ENCODE data around the gene IGFL1. TPM values are rescaled to one million over a fixed set of nuclear protein-coding genes. Genes with fewer than 3 reads are reported as not detected.
"Not testable (repeated sequence)": the region's sequence is repeated elsewhere in the genome, so short reads cannot be mapped to it uniquely, and the experiment has no call there.

The IGFL1 gene
- total RNA-seq, 1 experiment from 2014 or later, result not detected

DNA sequence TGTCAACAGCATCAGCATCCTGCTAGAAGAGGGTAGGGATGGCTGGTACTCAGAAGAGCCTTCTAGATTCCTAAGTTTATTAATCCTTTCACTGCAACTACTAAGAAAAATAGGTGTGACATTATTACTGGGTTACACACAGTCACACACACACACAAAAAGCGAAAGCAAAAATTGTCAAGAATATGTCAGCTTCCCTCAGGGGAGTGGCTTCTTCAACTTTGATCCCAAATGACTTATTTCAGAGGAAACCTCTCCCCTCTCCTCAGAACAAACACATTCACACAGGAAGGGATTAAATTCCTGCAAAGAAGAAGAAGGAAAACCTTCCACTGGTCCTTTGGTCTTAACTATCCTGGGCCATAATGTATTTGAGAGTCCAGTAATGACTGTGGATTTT is 20.1 kb upstream of the IGFL1 start:
- DNase-seq, result no peak
- H3K27me3 ChIP-seq (ENCODE audit: control insufficient read depth, insufficient read depth, low read length), result no peaks in the 10 kb centered on the region
- H3K36me3 ChIP-seq (replicated peaks; ENCODE audit: control insufficient read depth, insufficient read depth, low read length), result no peaks in the 10 kb centered on the region
- no peak overlapping the region for H3K4me3 ChIP-seq (ENCODE audit: insufficient read depth, low read depth, low read length)

GRCh38 chr19:46210669-46211068 is 18.9 kb upstream of the IGFL1 start:
- H3K27me3 ChIP-seq (ENCODE audit: control insufficient read depth, insufficient read depth, low read length), result no peaks in the 10 kb centered on the region
- H3K36me3 ChIP-seq (replicated peaks; ENCODE audit: control insufficient read depth, insufficient read depth, low read length), result no peaks in the 10 kb centered on the region
- no peak for DNase-seq
- no peak overlapping the region for H3K4me3 ChIP-seq (ENCODE audit: insufficient read depth, low read depth, low read length)

- no peak overlapping the region for H3K4me3 ChIP-seq (ENCODE audit: insufficient read depth, low read depth, low read length)
- H3K36me3 ChIP-seq (replicated peaks; ENCODE audit: control insufficient read depth, insufficient read depth, low read length), result no peaks in the 10 kb centered on the region
- DNase-seq, result peak; percentile 49
- no peaks in the 10 kb centered on the region for H3K27me3 ChIP-seq (ENCODE audit: control insufficient read depth, insufficient read depth, low read length)
These were observed 18.2 kb upstream of the IGFL1 start for GRCh38 chr19:46211201-46211881.

DNA sequence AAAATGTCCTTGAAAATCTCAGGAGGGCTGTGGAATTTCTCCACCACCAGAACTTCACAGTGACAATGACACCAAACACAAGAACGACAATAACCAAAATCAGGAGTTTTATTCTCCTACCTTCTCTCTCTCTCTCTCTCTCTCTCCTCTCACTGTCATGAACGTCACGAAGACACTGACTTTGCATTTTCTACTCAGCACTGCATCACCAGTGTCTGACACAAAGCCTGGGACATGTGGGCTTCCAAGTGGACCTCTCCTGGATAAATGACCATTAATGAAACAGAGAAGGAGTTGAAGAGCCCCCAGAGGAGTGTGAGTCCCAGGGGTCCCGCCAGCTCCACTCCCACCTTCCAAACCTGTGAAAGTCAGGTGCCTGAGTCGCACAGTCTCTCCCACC is 16.9 kb upstream of the IGFL1 start:
- DNase-seq; H3K4me3 ChIP-seq (ENCODE audit: insufficient read depth, low read depth, low read length); H3K27me3 ChIP-seq (ENCODE audit: control insufficient read depth, insufficient read depth, low read length); H3K36me3 ChIP-seq (replicated peaks; ENCODE audit: control insufficient read depth, insufficient read depth, low read length): not testable (repeated sequence)

DNA sequence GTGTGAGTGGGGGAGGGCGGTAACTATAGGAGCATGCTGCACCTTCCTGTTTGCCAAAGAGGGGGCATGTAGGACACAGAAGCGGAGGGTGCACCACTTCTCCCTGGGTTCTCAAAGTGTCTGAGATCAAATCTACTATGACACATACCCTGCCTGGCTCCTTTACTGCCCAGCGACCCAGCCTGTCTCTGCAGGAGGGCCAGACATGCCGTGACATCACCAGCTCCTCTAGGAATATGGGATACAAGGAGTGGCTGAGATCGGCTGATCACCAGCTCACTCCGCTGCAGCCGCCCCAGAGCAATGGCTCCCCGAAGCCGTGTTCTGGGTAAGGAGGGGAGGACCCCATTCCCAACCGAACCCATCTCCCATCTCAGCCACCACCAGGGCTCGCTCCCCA is 16.4 kb upstream of the IGFL1 start:
- no peaks in the 10 kb centered on the region for H3K36me3 ChIP-seq (replicated peaks; ENCODE audit: control insufficient read depth, insufficient read depth, low read length)
- no peak for DNase-seq
- H3K4me3 ChIP-seq (ENCODE audit: insufficient read depth, low read depth, low read length), result no peak overlapping the region
- H3K27me3 ChIP-seq (ENCODE audit: control insufficient read depth, insufficient read depth, low read length), result no peaks in the 10 kb centered on the region

DNA sequence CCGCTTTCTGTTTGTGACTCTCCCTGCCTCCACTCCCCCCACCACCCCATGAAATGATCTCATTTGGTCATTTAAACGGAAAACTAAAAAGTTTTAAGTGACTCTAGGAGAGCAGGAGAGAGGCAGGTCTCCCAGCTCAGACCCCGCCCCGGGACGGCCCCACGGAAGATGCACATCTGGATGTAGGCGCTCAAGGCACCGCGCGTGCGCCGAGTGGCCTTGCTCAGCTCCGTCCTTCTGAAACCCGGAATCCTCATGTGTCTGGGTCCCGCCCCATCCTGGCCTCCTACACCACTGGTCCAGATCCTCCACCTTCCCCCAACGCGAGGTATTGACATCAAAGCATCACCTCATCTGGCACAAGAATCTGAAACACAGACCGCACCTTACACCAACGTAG is 15.7 kb upstream of the IGFL1 start:
- Histone ChIP-seq H3K4me3 (ENCODE audit: insufficient read depth, low read depth, low read length) (no peak overlapping the region), H3K36me3 (replicated peaks; ENCODE audit: control insufficient read depth, insufficient read depth, low read length) (no peaks in the 10 kb centered on the region), H3K27me3 (ENCODE audit: control insufficient read depth, insufficient read depth, low read length) (no peaks in the 10 kb centered on the region)
- DNase-seq, result no peak

DNA sequence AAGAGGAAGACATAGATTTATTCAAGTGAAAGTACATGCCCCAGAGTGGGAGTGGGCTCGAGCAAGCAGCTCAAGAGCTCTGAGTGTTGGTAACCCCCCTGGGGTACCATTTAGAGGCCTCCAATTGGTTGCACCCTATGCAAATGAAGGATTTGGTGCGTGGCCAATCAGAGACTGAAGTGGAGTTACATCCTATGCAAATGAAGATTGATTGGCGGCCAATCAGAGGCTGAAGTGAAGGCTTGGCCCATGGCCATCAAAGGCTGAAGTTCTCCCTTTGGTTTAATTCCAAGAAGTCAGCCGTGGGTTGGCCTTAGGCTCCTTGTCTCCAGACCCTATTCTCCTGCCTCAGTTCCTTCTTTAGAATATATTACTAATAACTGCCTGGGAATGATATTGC is 12.9 kb upstream of the IGFL1 start:
- Histone ChIP-seq H3K4me3 (ENCODE audit: insufficient read depth, low read depth, low read length) (no peak overlapping the region), H3K36me3 (replicated peaks; ENCODE audit: control insufficient read depth, insufficient read depth, low read length) (no peaks in the 10 kb centered on the region), H3K27me3 (ENCODE audit: control insufficient read depth, insufficient read depth, low read length) (no peaks in the 10 kb centered on the region)
- DNase-seq, result no peak

- Histone ChIP-seq H3K36me3 (replicated peaks; ENCODE audit: control insufficient read depth, insufficient read depth, low read length) (no peaks in the 10 kb centered on the region), H3K4me3 (ENCODE audit: insufficient read depth, low read depth, low read length) (no peak overlapping the region), H3K27me3 (ENCODE audit: control insufficient read depth, insufficient read depth, low read length) (no peaks in the 10 kb centered on the region)
- DNase-seq, result no peak
These were observed 12.1 kb upstream of the IGFL1 start for GRCh38 chr19:46217476-46217875.

DNA sequence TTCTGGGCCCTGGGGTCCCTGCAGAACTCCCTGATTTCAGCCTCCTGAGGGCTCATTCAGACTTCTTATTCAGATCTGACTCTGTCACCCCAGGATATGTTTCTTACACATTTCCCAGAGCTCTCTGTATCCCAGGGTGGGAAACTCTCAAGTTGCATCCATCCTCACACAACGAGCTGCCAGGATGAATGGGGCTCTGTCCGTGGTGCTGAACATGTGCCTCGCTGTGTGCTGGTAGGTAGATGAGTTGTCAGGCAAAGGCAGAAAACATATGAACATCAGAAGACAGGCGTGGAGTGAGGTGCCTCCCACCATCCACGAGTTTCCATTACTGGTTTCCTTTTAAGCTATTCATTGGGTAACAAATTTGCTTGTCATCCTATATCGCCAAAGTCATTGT is 11.4 kb upstream of the IGFL1 start:
- no peaks in the 10 kb centered on the region for H3K27me3 ChIP-seq (ENCODE audit: control insufficient read depth, insufficient read depth, low read length)
- H3K36me3 ChIP-seq (replicated peaks; ENCODE audit: control insufficient read depth, insufficient read depth, low read length), result no peaks in the 10 kb centered on the region
- no peak overlapping the region for H3K4me3 ChIP-seq (ENCODE audit: insufficient read depth, low read depth, low read length)
- peak; percentile 85 for DNase-seq

GRCh38 chr19:46220038-46220615 is 9.4 kb upstream of the IGFL1 start:
- H3K36me3 ChIP-seq (replicated peaks; ENCODE audit: control insufficient read depth, insufficient read depth, low read length), result no peaks in the 10 kb centered on the region
- no peak overlapping the region for H3K4me3 ChIP-seq (ENCODE audit: insufficient read depth, low read depth, low read length)
- DNase-seq, result no peak
- no peaks in the 10 kb centered on the region for H3K27me3 ChIP-seq (ENCODE audit: control insufficient read depth, insufficient read depth, low read length)

- H3K4me3 ChIP-seq (ENCODE audit: insufficient read depth, low read depth, low read length), result no peak overlapping the region
- H3K27me3 ChIP-seq (ENCODE audit: control insufficient read depth, insufficient read depth, low read length), result no peaks in the 10 kb centered on the region
- no peaks in the 10 kb centered on the region for H3K36me3 ChIP-seq (replicated peaks; ENCODE audit: control insufficient read depth, insufficient read depth, low read length)
- DNase-seq, result no peak
These were observed 8.4 kb upstream of the IGFL1 start for GRCh38 chr19:46221152-46221551.

DNA sequence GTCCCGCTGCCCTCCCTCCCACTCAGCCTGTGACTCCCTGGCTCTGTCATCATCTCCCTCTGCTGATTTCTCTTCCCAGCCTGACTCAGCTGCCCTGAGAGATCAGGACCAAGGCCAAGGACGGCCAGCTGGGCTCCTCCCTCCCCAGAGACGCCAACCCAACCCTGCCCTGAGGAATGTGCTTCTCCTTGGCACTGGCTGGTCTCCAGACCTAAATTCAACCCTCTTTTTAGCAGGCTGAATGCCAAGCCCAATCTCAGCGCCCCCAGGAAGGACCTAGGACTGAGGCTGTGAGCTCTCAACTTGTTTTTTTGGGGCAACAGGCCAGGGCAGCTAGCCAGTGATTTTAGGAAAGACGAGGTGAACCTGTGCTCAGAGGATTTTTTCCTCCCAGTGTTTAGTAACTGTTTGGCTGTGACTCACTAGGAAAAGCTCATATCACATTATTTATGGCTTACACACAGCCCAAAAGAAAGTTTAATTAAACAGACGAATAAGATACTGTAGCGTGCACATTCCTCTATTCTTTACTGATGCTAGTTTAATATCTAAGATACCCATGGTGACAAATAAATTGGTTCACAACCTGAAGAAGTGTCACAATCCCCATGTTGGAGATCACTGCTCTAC is 7.4 kb upstream of the IGFL1 start:
- H3K36me3 ChIP-seq (replicated peaks; ENCODE audit: control insufficient read depth, insufficient read depth, low read length), result no peaks in the 10 kb centered on the region
- H3K27me3 ChIP-seq (ENCODE audit: control insufficient read depth, insufficient read depth, low read length), result no peaks in the 10 kb centered on the region
- peak; percentile 78 for DNase-seq
- no peak overlapping the region for H3K4me3 ChIP-seq (ENCODE audit: insufficient read depth, low read depth, low read length)

- not testable (repeated sequence) for H3K27me3 ChIP-seq (ENCODE audit: control insufficient read depth, insufficient read depth, low read length); DNase-seq; H3K4me3 ChIP-seq (ENCODE audit: insufficient read depth, low read depth, low read length); H3K36me3 ChIP-seq (replicated peaks; ENCODE audit: control insufficient read depth, insufficient read depth, low read length)
These were observed 5.8 kb upstream of the IGFL1 start for GRCh38 chr19:46223787-46224186.

- H3K4me3 ChIP-seq (ENCODE audit: insufficient read depth, low read depth, low read length), result no peak overlapping the region
- H3K27me3 ChIP-seq (ENCODE audit: control insufficient read depth, insufficient read depth, low read length), result no peaks in the 10 kb centered on the region
- H3K36me3 ChIP-seq (replicated peaks; ENCODE audit: control insufficient read depth, insufficient read depth, low read length), result no peaks in the 10 kb centered on the region
- DNase-seq, result no peak
These were observed 4.8 kb upstream of the IGFL1 start for GRCh38 chr19:46224773-46225172.

- H3K4me3 ChIP-seq (ENCODE audit: insufficient read depth, low read depth, low read length), result no peak overlapping the region
- no peak for DNase-seq
- no peaks in the 10 kb centered on the region for H3K36me3 ChIP-seq (replicated peaks; ENCODE audit: control insufficient read depth, insufficient read depth, low read length)
- H3K27me3 ChIP-seq (ENCODE audit: control insufficient read depth, insufficient read depth, low read length), result no peaks in the 10 kb centered on the region
These were observed 4.0 kb upstream of the IGFL1 start for GRCh38 chr19:46225558-46226004.

Data from H7 (cell line).